NT2/D1 (cell line): ENCODE measurements around the gene GNAZ.

Experiments
- DNase-seq: peaks from one replicate; pipeline ENCODE4 v3.0.0-alpha.2; 2011; ENCODE audit warnings: low read depth, low spot score
- H3K27me3 ChIP-seq: 2 replicates; pipeline ENCODE4 v1.6.0; 2011; ENCODE audit warnings: mild to moderate bottlenecking; ENCODE audit not compliant: insufficient read length, insufficient read depth
- H3K36me3 ChIP-seq: 2 replicates; pipeline ENCODE4 v1.6.1; 2011; ENCODE audit warnings: mild to moderate bottlenecking, low read length, mixed read lengths; ENCODE audit not compliant: insufficient read depth, insufficient read length
- H3K4me1 ChIP-seq: 2 replicates; pipeline ENCODE4 v1.5.1; 2011; ENCODE audit not compliant: insufficient read depth, insufficient read length
- H3K4me3 ChIP-seq: 2 replicates; pipeline ENCODE4 v1.5.1; 2011; ENCODE audit warnings: low read depth; ENCODE audit not compliant: insufficient read length
- H3K9ac ChIP-seq: 2 replicates; pipeline ENCODE4 v1.6.0; 2011; ENCODE audit warnings: low read depth; ENCODE audit not compliant: insufficient read length
- H3K9me3 ChIP-seq: 2 replicates; pipeline ENCODE4 v1.5.1; 2011; ENCODE audit warnings: mild to moderate bottlenecking, low read length; ENCODE audit not compliant: insufficient read depth
- SUZ12 ChIP-seq: IDR thresholded peaks from 2 replicates; pipeline ENCODE4 v1.6.1; 2011; ENCODE audit not compliant: insufficient read length, insufficient read depth; ENCODE audit errors: extremely low read depth
- YY1 ChIP-seq: IDR thresholded peaks from 2 replicates; pipeline ENCODE4 v1.6.1; 2011; ENCODE audit not compliant: insufficient read length, insufficient read depth
- ZNF274 ChIP-seq: IDR thresholded peaks from 2 replicates; pipeline ENCODE4 v1.6.1; 2011; ENCODE audit warnings: mild to moderate bottlenecking, low read depth, low read length

Gene GNAZ

DNA sequence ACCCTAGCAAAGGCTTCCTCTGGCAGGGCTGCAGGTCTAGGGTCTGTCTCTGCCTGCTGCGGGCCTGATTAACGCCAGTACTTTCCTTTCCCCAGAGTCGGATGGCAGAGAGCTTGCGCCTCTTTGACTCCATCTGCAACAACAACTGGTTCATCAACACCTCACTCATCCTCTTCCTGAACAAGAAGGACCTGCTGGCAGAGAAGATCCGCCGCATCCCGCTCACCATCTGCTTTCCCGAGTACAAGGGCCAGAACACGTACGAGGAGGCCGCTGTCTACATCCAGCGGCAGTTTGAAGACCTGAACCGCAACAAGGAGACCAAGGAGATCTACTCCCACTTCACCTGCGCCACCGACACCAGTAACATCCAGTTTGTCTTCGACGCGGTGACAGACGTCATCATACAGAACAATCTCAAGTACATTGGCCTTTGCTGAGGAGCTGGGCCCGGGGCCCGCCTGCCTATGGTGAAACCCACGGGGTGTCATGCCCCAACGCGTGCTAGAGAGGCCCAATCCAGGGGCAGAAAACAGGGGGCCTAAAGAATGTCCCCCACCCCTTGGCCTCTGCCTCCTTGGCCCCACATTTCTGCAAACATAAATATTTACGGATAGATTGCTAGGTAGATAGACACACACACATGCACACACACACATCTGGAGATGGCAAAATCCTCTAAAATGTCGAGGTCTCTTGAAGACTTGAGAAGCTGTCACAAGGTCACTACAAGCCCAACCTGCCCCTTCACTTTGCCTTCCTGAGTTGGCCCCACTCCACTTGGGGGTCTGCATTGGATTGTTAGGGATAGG, 52.9 kb downstream of the GNAZ start:
- H3K4me3 ChIP-seq: no peak overlapping the region
- no peak for TF ChIP-seq YY1
- no peak for TF ChIP-seq ZNF274
- TF ChIP-seq SUZ12: no peak
- H3K9ac ChIP-seq: no peak overlapping the region
- no peaks in the 10 kb centered on the region for H3K9me3 ChIP-seq
- no peak for DNase-seq
- peaks cover 4% of the 10 kb centered on the region for H3K4me1 ChIP-seq
- peaks cover 11% of the 10 kb centered on the region for H3K27me3 ChIP-seq
- H3K36me3 ChIP-seq: no peaks in the 10 kb centered on the region

DNA sequence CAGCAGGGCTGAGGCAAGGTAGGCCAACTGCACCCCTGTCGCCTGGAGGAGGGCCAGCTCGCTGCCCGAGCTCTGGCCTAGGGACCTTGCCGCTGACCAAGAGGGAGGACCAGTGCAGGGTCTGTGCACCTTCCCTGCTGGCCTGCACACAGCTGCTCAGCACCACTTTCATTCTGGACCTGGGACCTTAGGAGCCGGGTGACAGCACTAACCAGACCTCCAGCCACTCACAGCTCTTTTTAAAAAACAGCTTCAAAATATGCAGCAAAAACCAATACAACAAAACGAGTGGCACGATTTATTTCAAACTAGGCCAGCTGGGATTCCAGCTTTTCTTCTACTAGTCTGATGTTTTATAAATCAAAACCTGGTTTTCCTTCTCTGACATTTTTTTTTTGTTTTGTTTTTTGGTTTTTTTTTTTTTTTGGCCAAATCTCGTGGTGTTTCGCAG, 53.5 kb downstream of the GNAZ start:
- no peaks in the 10 kb centered on the region for H3K9me3 ChIP-seq
- H3K9ac ChIP-seq: no peak overlapping the region
- H3K27me3 ChIP-seq: peaks cover 11% of the 10 kb centered on the region
- H3K36me3 ChIP-seq: no peaks in the 10 kb centered on the region
- TF ChIP-seq SUZ12: no peak
- TF ChIP-seq ZNF274: no peak
- TF ChIP-seq YY1: no peak
- H3K4me3 ChIP-seq: no peak overlapping the region
- DNase-seq: no peak
- peaks cover 4% of the 10 kb centered on the region for H3K4me1 ChIP-seq

DNA sequence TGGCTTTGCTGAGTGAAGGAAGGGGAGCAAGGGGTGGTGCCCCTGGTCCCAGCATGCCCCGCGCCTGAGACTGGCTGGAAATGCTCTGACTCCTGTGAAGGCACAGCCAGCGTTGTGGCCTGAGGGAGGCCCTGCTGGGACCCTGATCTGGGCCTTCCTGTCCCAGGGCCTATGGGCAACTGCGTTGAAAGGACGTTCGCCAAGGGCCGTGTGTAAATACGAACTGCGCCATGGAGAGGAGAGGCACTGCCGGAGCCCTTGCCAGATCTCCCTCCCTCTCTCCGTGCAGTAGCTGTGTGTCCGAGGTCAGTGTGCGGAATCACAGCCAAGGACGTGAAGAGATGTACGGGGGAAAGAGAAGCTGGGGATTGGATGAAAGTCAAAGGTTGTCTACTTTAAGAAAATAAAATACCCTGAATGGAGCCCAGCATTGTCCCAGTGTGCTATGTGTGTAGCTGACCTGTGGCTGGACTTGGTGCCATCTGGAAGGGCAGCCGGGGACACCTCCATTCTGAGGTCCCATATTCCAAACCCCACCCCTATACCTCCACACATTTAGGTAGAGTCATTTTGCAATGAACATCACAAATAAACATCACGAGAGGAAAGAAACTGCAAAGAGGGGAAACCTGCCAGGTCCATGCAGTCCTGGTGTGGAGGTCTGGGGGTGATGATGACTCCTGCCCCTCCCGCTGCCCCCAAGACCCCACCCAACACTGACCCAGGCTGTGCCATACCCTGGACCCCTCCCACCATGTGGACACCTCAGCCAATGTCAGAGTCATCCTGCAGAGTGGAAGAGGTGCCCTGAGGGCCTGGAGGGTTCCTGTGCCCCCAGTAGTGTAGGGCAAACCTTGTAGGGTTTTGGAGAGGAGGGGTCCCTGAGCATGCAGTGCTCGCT, 54.5 kb downstream of the GNAZ start:
- H3K9ac ChIP-seq: no peak overlapping the region
- H3K27me3 ChIP-seq: peaks cover 11% of the 10 kb centered on the region

DNA sequence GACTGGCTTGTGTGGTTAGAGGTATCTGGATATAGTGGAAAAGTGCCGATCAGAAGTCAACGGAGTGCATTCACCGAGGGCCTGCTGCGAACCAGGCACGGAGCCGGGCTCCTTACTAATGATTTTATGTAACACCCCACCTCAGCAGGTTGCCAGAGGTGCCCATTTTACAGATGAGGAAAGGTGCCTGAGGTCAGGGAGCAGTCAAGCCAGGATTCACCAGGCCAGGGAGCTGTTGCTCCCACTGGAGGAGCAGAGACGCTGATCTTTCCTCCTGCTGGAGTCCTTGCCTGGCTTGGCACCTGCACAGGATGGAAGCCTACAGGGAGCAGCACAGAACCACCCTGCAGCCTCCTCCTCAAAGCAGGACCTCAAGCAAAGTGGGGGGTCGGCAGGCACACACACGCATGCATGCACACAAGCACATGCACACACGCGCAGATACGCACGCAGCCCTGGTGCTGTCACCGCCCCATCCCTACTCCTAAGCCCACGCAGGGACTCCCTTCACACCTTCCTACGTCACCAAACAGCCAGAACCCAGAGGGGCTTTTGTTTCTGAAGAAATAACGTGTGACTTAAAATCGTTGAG, 55.3 kb downstream of the GNAZ start:
- no peak for DNase-seq
- H3K27me3 ChIP-seq: peaks cover 13% of the 10 kb centered on the region
- no peaks in the 10 kb centered on the region for H3K36me3 ChIP-seq
- H3K4me1 ChIP-seq: peaks cover 4% of the 10 kb centered on the region
- TF ChIP-seq ZNF274 (no peak), YY1 (no peak), SUZ12 (no peak)
- H3K4me3 ChIP-seq: no peak overlapping the region
- no peak overlapping the region for H3K9ac ChIP-seq
- no peaks in the 10 kb centered on the region for H3K9me3 ChIP-seq

More for the DNA sequence above, 54.5 kb downstream of the GNAZ start:
- Histone ChIP-seq H3K4me3 (no peak overlapping the region), H3K9me3 (no peaks in the 10 kb centered on the region), H3K36me3 (no peaks in the 10 kb centered on the region), H3K4me1 (peaks cover 4% of the 10 kb centered on the region)
- no peak for TF ChIP-seq SUZ12
- no peak for TF ChIP-seq ZNF274
- no peak for DNase-seq

DNA sequence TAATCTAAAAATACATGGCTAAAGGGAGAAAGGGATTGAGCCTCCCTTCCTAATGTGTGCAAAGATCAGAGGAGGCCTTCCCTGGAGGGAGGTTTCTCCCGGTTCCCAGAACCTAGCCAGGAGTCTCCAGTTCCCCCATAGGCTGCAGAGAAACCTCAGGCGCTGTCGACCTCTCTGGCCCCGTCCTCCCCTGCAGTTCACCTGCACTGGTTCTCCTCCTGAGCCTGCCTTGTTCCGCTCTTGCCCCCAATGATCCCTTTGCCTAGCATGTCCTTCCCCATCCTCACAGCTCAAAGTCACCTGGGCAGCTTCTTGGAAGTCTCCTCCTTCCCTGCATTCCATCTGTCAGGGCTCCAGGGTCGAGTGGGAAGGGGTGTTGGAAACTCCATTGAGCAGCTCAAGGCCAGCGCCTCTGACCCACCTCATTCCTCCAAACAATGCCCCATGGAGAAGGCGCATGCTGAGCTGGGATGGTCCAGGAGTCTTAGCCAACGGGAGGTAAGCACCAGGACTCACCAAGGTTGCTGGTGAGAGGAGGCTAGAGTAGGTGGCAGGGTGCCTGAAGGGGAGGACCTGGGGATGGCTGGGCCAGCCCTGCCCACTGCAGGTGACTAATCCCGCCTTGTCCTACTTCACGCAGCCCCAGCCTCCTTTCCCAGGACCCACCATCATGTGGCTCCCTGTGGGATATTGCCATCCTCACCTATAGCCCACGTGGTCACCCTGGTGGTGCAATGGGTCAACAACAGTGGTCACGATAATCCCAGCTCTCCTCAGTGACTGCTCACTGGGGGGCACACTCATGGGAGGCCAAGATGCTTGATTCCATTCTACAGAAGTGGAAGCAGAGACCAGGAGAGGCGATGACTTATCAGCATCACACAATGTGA, 56.1 kb downstream of the GNAZ start:
- no peak for TF ChIP-seq YY1
- no peak for TF ChIP-seq SUZ12
- TF ChIP-seq ZNF274: no peak
- Histone ChIP-seq H3K27me3 (peaks cover 17% of the 10 kb centered on the region), H3K9me3 (no peaks in the 10 kb centered on the region), H3K4me3 (no peak overlapping the region), H3K4me1 (peaks cover 4% of the 10 kb centered on the region), H3K9ac (no peak overlapping the region), H3K36me3 (no peaks in the 10 kb centered on the region)
- DNase-seq: no peak

DNA sequence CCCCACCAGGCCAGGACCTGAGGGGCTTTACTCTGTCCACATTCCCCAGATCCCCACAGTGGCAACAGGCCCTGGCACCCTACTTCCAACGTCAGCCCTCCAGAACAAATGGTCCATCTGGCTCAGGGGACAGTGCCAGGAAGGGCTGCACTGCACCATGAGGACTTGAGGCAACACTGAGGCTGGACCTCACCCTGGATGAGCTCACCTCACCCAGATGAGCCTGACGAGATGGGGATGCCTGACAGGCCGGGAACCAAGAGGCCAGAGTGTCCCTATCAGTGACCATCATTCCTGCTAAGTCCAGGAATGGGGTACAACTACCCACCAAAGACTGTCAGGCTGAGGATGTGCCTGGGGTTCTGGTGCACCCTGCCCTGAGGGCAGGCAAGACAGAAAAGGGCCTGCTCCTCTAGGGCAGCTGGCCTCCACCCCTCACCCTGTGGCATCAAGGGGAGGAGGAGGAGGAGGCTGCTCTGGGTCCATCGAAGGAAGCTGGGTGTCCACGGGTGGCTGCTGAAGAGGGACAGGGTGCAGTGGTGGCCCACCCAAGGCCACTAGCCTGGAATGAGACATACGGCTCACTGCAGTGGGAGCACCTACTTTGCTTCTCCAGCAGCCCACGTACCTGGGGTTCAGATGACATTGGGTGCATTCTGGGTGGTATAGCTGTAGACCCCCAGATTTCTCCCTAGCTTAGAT, 56.9 kb downstream of the GNAZ start:
- DNase-seq: no peak
- H3K4me1 ChIP-seq: peaks cover 4% of the 10 kb centered on the region
- H3K4me3 ChIP-seq: no peak overlapping the region
- H3K9ac ChIP-seq: no peak overlapping the region
- TF ChIP-seq YY1 (no peak), SUZ12 (no peak), ZNF274 (no peak)
- no peaks in the 10 kb centered on the region for H3K36me3 ChIP-seq
- peaks cover 17% of the 10 kb centered on the region for H3K27me3 ChIP-seq
- no peaks in the 10 kb centered on the region for H3K9me3 ChIP-seq
